WI38 (cell line): ENCODE measurements around the gene MARCHF3.
"Not testable (repeated sequence)": the region's sequence is repeated elsewhere in the genome, so short reads cannot be mapped to it uniquely, and the experiment has no call there.

Experiments
- H3K4me3 ChIP-seq: 2 replicates; pipeline ENCODE4 v1.5.1; 2011; ENCODE audit warnings: low read depth, mild to moderate bottlenecking, control low read depth, low read length
- TF ChIP-seq, protein P1 (sequence below): IDR thresholded peaks from 2 replicates; pipeline ENCODE4 v1.5.1; 2012; ENCODE audit warnings: low read depth, mild to moderate bottlenecking, control low read depth, low read length

MARCHF3 gene

GRCh38 chr5:127009784-127010183 is 20.6 kb downstream of the MARCHF3 start:
- TF ChIP-seq, protein P1, sequence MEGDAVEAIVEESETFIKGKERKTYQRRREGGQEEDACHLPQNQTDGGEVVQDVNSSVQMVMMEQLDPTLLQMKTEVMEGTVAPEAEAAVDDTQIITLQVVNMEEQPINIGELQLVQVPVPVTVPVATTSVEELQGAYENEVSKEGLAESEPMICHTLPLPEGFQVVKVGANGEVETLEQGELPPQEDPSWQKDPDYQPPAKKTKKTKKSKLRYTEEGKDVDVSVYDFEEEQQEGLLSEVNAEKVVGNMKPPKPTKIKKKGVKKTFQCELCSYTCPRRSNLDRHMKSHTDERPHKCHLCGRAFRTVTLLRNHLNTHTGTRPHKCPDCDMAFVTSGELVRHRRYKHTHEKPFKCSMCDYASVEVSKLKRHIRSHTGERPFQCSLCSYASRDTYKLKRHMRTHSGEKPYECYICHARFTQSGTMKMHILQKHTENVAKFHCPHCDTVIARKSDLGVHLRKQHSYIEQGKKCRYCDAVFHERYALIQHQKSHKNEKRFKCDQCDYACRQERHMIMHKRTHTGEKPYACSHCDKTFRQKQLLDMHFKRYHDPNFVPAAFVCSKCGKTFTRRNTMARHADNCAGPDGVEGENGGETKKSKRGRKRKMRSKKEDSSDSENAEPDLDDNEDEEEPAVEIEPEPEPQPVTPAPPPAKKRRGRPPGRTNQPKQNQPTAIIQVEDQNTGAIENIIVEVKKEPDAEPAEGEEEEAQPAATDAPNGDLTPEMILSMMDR, result no peak
- H3K4me3 ChIP-seq, result no peak overlapping the region

- TF ChIP-seq, protein P1, result no peak
- H3K4me3 ChIP-seq, result no peak overlapping the region
Observed at GRCh38 chr5:127008300-127008975, 21.9 kb downstream of the MARCHF3 start.

DNA sequence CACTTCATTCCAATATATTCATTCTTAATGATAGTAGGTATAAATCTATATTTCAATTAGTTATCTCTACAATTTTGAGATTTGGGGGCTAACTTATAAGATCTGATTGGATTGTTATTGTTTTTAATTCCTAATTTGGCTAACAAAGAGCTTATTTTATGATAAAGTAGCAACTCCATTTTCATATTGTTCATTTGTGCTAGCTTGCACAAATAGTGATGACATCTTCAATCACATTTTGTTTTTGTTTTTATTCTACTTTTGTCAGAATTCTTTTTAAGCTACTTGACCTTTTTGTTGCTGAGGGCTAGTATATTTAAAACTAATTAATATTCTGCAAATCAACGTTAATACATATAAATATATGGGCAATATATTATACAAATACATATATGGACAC is 22.8 kb downstream of the MARCHF3 start:
- TF ChIP-seq, protein P1, result no peak
- H3K4me3 ChIP-seq, result no peak overlapping the region

GRCh38 chr5:127006744-127007143 is 23.6 kb downstream of the MARCHF3 start:
- no peak overlapping the region for H3K4me3 ChIP-seq
- TF ChIP-seq, protein P1, result no peak

GRCh38 chr5:127005282-127005681 is 25.1 kb downstream of the MARCHF3 start:
- not testable (repeated sequence) for H3K4me3 ChIP-seq

DNA sequence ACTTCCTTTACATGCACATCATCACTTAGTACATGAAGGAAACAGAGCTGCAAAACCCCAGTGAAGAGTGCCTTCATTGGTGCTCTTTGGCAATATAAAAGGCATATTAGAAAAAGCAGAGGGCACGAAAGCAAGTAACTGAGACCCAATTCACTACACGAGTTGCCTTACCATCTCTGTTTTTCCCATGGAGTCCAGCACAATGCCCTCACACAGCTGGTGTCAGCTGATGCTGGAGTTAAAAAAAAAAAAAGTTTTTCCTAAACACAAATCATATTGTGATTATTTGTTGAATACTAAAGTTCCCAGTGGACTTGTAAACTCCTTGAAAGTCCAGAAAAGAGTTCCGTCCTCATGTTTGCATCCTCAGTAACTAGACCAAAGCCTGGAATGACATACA is 25.6 kb downstream of the MARCHF3 start:
- H3K4me3 ChIP-seq, result no peak overlapping the region
- TF ChIP-seq, protein P1, result no peak

DNA sequence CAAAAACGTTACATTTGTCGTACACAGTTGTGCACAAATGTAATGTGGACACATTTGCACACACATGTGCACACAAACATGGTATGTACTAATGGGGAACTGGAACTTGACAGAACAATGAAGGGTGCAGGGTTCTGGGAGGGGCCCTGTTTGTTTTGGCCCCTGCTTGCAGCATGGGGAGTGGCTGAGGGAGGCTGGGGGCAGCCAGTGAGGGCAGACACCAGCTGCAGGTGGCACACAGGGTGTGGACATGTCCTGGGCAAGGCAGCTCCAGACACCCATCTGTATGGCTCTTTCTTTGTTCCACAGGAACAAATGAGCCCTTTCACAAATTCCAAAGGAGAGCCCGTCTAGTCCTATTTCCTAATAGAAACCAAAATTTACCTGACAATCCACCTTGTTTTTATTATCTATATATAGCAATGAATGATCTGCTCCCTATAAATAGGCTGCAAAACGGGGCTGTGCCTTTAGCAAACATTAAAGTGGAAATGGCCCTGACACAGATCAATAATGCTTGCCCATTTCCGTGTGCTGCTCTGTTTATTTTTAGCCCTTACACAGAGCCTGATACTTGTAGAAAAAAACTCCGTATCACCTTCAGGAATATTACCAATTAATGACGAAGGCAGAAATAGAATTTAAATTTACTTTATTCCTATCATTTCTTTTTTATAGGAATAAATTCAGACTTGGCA is 26.4 kb downstream of the MARCHF3 start:
- TF ChIP-seq, protein P1, result no peak
- H3K4me3 ChIP-seq, result no peak overlapping the region
